HG02763 (cell line): ENCODE results near the gene PASK.

Experiments used
- ATAC-seq: cut with Tn5 transposase; IDR thresholded peaks from one replicate; pipeline ENCODE4 v1.9.1; 2021; ENCODE audit warnings: mild to moderate bottlenecking, moderate library complexity; ENCODE audit not compliant: unreplicated experiment

Gene PASK

DNA sequence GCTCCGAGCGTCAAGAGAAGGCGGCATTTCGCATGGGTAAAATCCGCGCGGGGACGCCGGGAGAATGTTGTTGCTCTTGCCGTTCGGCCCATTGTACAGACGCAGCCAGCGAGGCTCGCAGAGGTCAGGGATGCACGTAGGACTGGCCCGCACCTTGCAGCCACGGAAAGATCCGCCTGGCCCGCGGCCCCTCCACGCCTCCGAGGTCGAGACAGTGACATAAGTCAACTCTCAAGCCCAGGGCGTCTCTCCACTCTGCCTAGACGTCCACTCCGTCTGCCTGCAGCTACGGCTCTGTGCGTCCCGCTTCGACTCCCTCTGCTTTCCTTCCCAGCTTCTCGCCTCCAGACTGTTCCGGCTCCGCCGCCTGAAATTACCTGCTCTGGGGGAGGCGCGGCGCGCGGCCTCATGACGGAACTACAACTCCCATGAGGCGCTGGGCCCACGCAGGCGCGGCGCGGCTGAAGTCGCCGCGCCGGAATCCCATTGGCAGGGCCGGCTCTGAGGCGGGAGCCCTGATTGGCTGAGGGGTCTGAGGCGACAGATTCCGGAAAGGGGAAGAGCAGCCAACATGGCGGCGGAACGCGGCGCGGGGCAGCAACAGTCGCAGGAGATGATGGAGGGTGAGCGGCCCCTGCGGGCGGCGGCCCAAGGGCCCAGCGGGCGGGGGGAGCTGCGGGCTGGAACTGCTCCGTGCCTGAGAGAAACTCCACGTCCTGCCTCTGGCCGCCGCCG is 820 bp upstream of the PASK start, which contains the start of gene PPP1R7:
Gene PPP1R7, plus strand, starts transcription at position 543 of the 735 bp plus-strand sequence. Its CDS starts 29 bp downstream, at position 572.
- peak; percentile 72 for ATAC-seq

DNA sequence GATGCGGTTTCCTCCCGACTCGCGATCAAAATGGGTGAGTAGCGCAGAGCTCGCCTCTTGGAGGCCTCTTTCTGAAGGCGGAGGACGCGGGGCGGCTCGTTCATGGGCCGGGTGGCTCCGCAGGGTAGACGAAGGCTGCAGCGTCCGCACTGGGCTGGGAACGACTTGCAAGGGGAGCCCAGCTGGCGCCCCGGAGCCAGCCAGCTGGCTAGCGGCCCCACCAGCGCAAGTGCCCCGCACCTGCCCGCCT is 328 bp upstream of the PASK start:
- ATAC-seq: no peak

DNA sequence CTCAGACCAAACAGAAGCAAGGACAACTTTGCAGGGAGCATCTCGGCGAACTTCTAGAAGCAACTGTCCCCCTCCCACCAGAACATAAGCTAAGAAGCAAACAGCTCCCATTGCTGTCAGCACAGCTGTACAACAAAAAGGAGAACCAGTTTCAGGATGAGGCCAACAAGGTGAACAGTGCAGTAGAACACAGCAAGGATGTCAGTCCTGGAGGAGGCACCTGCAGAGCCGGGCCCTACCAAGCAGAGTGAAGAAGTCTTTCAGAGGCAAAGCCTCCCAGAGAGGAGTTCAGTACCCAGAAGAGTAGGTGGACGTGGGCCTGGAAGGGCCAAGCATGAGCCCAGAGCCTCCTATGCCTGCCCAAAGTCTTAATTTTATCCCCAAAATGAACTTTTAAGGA is 1.0 kb downstream of the PASK start:
- ATAC-seq: no peak

DNA sequence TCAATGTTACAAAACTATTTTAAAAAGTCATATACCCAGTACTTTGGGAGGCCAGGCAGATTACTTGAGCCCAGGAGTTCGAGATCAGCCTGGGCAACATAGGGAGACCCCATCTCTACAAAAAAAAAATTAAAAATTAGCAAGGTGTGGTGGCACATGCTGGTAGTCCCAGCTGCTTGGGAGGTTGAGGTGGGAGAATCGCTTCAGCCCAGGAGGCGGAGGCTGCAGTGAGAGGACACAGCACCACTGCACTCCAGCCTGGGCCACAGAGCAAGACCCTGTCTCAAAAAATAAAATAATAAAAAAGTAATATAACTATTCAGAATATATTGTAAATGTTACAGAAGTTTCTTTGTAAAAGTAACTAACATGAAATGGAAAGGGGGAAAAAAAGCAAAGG is 1.9 kb downstream of the PASK start:
- no peak for ATAC-seq

DNA sequence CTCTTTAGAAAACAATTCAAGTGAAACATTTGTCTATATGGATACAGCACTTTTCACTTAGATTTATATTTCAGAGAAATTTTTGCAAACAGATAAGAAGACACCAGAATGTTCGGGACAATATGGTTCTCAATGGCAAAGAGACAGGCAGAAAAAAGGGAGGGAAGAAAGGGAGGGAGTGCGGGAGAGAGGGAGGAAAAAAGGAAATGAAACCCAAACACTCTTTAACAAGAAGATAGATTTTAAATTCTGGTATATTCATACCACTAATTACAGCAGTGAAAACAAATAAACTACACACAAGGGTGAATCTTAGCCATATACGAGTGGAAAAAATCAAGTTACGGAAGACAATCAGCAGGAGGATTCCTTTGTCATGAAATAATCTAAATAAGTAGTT is 3.0 kb downstream of the PASK start:
- no peak for ATAC-seq

- ATAC-seq: no peak
Measured at GRCh38 chr2:241142593-241142992, 6.7 kb downstream of the PASK start.

GRCh38 chr2:241142063-241142462 is 7.2 kb downstream of the PASK start:
- ATAC-seq: no peak

DNA sequence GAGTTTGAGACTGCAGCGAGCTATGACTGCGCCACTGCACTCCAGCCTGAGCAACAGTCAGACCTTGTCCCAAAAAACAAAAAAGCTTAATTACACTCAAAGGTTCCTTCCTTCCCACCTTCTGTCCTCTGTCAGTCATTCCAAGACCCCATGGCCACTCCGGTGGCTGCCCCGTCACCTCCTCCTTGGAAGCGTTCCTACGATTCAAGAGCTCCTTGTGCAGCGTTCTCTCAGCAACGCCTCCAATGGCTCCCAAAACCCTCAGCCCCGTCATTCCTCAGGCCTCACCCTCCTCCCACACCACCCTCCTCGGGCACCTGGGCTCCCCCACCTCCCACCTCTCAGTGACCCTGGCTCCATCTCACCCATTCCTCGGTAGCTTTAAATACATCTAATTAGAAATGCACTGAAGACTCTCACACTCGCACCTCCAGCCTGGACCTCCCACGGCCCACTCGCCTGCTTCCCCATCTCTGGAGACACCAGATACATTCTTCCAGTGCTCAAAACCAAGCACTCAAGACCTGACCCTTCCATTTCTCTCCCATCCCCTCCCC is 8.0 kb downstream of the PASK start:
- no peak for ATAC-seq

DNA sequence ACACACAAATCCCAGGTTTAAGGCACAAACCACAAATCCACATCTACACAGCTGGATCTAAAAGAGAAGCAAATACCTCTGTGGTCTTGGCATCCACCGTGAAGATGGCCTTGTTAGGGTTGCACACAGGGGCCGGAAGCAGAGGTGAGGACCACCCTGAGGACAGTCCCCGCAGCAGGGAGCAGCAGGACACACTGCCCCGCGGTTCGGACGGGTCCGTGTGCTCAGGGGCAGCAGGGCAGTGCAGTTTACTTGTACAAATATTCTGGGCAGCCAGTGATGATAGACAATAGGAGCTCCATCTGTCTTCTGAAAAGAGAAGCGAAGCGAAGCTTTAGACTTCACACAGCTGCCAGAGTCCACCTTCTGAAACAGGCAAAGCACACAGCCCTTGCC is 8.8 kb downstream of the PASK start:
- no peak for ATAC-seq

- ATAC-seq: no peak
Measured at GRCh38 chr2:241139531-241140444, 9.5 kb downstream of the PASK start.

DNA sequence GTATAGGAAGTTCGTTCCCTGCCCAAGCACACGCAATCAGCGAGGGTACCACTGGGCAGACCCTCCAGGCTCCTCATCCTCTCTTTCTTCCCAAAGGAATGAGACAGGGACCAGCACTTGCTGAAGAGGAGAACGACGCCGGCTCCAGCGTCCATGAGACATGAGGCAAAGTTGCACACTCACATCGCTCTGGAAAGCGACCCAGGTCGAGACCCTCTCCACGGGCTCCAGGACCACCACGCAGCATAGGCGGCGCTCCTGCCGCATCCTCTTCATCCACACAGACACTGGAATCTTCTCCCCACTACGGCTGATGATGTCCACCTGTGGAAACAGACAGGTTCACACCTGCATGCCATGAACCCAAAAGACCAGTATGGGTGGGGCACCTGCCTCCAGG is 10.8 kb downstream of the PASK start:
- no peak for ATAC-seq

DNA sequence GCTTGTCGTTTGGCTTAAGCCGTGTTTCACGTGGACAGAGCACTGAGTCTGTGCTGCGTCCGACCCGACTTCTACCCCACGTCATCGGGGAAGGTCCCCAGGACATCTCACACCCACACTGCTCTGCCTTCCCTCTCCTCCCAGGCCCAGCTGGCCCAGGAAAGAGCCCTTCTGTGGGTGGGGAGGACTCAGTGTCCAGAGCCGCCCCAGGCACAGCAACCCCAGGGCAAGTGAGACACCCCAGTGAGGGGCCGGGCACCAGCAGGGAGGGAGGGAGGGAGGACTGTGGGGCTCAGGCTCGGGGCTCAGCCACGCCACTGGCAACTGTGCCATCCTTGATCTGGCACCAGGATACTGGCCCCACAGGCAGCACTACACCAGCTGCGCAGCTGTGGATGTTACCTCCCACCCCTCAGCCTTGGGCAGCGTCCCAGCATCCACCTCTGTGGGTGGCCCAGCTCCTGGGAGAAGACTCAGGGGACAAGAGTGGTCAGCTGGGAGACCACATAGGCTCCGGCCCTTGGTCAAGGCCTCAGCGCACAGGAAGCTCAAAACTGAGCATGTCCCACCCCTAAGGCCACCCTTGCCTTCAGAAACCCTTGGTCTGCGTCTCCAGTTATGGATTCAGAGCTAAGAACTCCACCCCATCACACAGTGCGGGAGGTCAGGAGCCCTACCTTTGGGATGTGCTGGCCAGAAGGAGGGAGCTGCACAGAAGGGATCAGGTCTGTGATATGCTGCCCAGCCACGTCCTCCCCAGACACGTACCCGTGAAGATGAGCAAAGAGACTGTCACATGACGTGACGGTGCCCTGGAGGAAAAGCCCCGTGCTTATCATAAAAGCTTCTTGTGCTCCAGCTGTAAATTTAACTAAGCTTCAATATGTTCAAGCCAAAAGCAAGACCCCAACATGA is 11.7 kb downstream of the PASK start:
- no peak for ATAC-seq

DNA sequence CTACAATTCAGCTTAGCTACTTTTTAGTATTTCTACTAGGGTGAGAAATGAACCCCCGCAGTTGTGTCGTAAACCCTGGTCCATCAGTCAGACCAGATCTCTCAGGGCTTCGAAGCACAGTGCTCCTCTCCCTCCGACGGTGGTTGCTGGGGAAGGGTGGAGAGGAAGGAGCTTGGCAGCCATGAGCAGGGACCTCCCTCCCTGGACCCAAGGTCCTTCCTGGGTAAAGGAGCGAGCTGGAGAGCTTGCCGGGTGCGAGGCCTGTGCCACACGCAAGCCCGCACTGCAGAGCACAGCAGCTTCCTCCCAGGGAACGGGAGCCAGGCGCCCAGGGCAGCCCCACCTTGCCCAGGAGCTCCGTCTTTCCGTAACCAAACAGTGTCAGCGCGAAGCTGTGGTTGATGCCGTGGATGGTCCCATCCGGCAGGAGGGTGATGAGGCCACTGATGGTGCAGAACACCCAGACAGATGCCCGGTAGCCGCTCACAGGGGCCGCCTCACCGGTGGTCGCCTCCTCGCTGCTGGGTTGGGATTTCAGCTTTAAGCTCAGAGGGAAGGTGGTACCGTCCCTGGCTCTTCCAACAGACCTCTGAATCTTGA is 12.5 kb downstream of the PASK start:
- ATAC-seq: no peak

GRCh38 chr2:241136191-241136590 is 13.1 kb downstream of the PASK start:
- no peak for ATAC-seq

DNA sequence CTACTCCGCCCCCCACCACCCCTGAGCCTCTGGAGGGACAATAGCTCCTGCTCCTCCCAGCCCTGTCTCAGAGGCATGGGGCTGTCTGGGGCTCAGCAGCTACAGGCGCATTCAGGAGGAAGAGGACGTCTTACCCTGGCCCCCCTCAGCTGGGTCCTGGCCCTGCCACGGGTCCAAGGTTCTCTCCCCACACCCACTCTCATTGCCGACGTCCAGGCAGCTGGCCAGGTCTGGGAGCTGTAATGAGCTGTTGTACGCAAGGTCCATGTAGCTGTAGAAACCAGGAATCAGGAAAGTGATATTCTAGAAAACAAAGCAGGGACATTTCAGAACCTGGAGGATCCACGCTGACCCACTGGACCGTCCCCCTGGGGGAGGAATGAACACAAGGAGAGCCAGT is 13.5 kb downstream of the PASK start:
- ATAC-seq: no peak

GRCh38 chr2:241134711-241135110 is 14.6 kb downstream of the PASK start:
- no peak for ATAC-seq

DNA sequence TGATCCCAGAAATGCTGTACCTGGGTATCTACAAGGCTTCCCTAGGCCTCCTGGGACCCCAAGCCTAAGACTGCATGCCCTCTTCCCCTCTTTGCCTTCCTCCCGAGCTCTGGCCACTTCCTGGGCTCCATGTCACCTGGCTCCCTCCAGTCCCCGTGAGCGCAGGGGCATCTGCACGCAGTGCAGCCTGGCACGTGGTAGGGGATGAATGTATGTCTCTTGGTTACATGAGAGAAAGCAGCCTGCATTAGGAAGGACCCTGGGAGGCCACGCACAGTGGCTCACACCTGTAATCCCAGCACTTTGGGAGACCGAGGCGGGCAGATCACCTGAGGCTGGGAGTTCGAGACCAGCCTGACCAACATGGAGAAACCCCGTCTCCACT is 15.8 kb downstream of the PASK start:
- ATAC-seq: no peak

DNA sequence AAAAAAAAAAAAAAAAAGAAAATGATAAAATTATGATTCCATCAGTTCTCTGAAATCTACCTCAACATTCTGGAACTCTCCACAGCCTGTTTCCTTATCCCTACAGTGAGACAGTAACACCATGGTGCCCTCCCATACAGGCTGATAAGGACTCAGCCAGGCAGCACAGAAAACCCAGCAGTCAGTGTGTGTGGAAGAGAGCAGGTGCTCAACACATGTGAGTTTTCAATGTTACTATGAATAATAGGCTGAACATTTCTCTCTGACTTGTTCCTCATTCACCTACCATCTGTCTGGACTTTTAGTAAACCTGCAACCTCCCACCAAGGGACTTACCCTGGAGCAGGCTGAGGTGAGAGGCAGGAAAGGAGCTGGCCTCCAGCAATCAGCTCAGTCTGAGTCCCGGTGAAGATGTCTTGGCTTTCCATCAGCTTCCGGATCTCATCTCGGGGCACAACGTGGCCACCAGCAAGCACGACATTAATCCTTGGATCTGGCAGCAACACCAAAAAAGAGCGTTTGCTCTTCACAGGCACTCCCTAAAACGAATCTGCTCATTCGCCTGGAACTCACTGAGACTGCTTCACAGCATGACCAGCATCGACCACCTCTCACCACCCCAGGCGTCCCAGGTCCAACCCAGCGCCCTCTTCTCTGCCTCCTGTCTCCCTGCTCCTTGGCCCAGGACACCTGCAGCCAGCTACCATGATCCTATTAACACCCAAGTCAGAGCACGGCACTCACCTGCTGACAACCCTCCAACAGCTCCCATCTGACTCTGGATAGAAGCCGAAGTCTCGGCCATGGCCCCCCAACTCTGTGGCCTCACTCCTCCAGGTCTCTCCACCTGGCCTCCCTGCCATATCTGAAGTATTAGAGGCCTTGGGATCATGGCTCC is 16.5 kb downstream of the PASK start:
- ATAC-seq: no peak

DNA sequence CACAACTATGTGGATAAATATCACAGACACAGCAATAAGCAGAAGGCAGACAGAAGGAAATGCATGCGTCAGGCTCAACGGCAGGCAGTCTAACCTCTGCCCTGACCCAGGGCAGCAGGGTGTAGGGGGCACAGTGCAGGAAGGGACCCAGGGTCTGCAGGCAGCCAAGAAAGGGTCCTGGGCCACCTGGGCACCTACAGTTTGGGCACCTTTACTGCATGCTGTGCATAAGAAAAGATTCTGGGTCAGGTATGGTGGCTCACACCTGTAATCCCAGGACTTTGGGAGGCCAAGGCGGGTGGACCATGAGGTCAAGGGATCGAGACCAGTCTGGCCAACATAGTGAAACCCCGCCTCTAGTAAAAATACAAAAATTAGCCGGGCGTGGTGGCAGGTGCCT is 17.7 kb downstream of the PASK start:
- ATAC-seq: no peak

DNA sequence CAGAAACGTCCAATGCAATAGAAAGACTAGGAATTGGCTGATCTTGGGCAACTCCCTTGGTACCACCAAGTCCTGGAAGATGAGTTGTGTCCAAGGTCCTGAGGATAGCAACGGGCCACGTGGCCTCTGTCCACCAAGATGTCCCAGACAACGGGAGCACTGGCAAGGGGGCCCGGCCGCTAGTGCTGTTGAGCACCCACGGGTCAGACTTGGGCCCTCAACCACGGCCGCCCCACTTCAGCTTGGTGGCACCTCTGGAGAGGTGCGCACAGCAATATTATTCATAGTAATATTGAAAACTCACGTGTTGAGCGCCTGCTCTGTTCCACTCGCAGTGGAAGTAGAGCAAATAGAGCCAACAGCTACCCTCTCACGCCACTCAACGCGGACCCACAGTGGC is 19.0 kb downstream of the PASK start:
- ATAC-seq: no peak
